ENCODE results near the gene CMC2.

- TF ChIP-seq YY1 (IDR thresholded peaks at IDR 0.05; ENCODE audit: insufficient read depth, insufficient read length) = no peak
- no peak for TF ChIP-seq SUZ12 (IDR thresholded peaks at IDR 0.05; ENCODE audit: extremely low read depth, insufficient read depth, insufficient read length)
These were observed 60.2 kb downstream of the CMC2 start for GRCh38 chr16:80946481-80946880.

All from NT2/D1 (cell line).